MM.1S (cell line): ENCODE measurements around the gene TSPAN32.

Source experiments
- CTCF ChIP-seq: fragments of 300-600 bp; sonication (generic); IDR thresholded peaks from 2 replicates; pipeline ENCODE4 v1.5.1; 2016; ENCODE audit warnings: antibody characterized with exemption, low read length, mixed read lengths
- EZH2 ChIP-seq: fragments of 300-600 bp; sonication (generic); optimal IDR thresholded peaks from 2 replicates; pipeline ENCODE3; 2017; ENCODE audit warnings: low read depth, mild to moderate bottlenecking, antibody characterized with exemption, low read length, mixed read lengths

- no peak for TF ChIP-seq CTCF
- TF ChIP-seq EZH2: no peak
Observed at GRCh38 chr11:2261436-2262230, 40.2 kb upstream of the TSPAN32 start.
